IMR-90 (cell line): Measurements from ENCODE around the gene RAG1. TPM values are rescaled to one million over a fixed set of nuclear protein-coding genes. Genes with fewer than 3 reads are reported as not detected.

ENCODE experiments used
- ATAC-seq: fragments of 200-7000 bp; cut with Tn5 transposase; 2 replicates; pipeline ENCODE4 v1.9.1; 2020; ENCODE audit warnings: low read depth, mild to moderate bottlenecking, moderate library complexity
- BruUV-seq: library from RNA; stranded (reverse); fragments of 400-500 nt; replicated peaks from 2 replicates; lab custom pipeline; 2021; lab: Mats Ljungman, UMichigan
- CTCF ChIA-PET: fragments of 300-600 bp; formaldehyde crosslinking; extraction: SDS; loops from one replicate; lab custom pipeline; 2021; ENCODE audit warnings: antibody characterized with exemption; lab: Yijun Ruan, JAX
- POLR2A ChIA-PET: fragments of 300-600 bp; sonication (Branson Sonifier 250); formaldehyde crosslinking; loops from one replicate; lab custom pipeline; 2022; ENCODE audit warnings: antibody characterized with exemption; ENCODE audit not compliant: unreplicated experiment; lab: Charles Lee
- DNase-seq: peaks from one replicate; pipeline ENCODE4 v3.0.0; 2013
- H2AFZ ChIP-seq: replicated peaks from 2 replicates; pipeline ENCODE3; 2013; ENCODE audit warnings: low read length, mild to moderate bottlenecking; ENCODE audit not compliant: poor library complexity
- H2AK5ac ChIP-seq: 2 replicates; pipeline ENCODE4 v1.6.1; 2013; ENCODE audit warnings: low read depth, low read length, inconsistent platforms
- H2AK9ac ChIP-seq: replicated peaks from 2 replicates; pipeline ENCODE3; 2013; ENCODE audit warnings: mild to moderate bottlenecking, low read depth, low read length, moderate library complexity; ENCODE audit not compliant: poor library complexity
- H2BK120ac ChIP-seq: 2 replicates; pipeline ENCODE4 v1.6.1; 2013; ENCODE audit warnings: low read depth, low read length, inconsistent platforms
- H2BK15ac ChIP-seq: 3 replicates; pipeline ENCODE4 v1.6.1; 2013; ENCODE audit warnings: low read depth, low read length, inconsistent platforms
- H2BK20ac ChIP-seq: 2 replicates; pipeline ENCODE4 v1.6.1; 2013; ENCODE audit warnings: low read depth, mild to moderate bottlenecking, inconsistent platforms, low read length, moderate library complexity
- H2BK5ac ChIP-seq: 2 replicates; pipeline ENCODE4 v1.6.1; 2013; ENCODE audit warnings: mild to moderate bottlenecking, low read depth, low read length, inconsistent platforms; ENCODE audit not compliant: poor library complexity, severe bottlenecking
- H3K14ac ChIP-seq: replicated peaks from 2 replicates; pipeline ENCODE4 v1.6.1; 2013; ENCODE audit warnings: low read depth, low read length, inconsistent platforms
- H3K18ac ChIP-seq: 2 replicates; pipeline ENCODE4 v1.6.1; 2013; ENCODE audit warnings: low read depth, low read length, control low read depth
- H3K23ac ChIP-seq: 2 replicates; pipeline ENCODE4 v1.6.1; 2013; ENCODE audit warnings: low read depth, low read length, inconsistent platforms
- H3K27ac ChIP-seq: 2 replicates; pipeline ENCODE4 v1.5.1; 2013; ENCODE audit warnings: mild to moderate bottlenecking, control low read depth, low read length; ENCODE audit not compliant: insufficient read depth
- H3K27me3 ChIP-seq: 2 replicates; pipeline ENCODE4 v1.6.1; 2013; ENCODE audit warnings: low read length; ENCODE audit not compliant: control insufficient read depth, insufficient read depth
- H3K36me3 ChIP-seq: 2 replicates; pipeline ENCODE4 v1.6.1; 2013; ENCODE audit warnings: low read length, mixed read lengths; ENCODE audit not compliant: control insufficient read depth, insufficient read depth
- H3K4ac ChIP-seq: 2 replicates; pipeline ENCODE4 v1.6.1; 2013; ENCODE audit warnings: low read depth, low read length, inconsistent platforms
- H3K4me1 ChIP-seq: 2 replicates; pipeline ENCODE4 v1.6.1; 2013; ENCODE audit warnings: low read length, mixed read lengths; ENCODE audit not compliant: control insufficient read depth, insufficient read depth
- H3K4me2 ChIP-seq: 2 replicates; pipeline ENCODE4 v1.6.1; 2013; ENCODE audit warnings: low read depth, mild to moderate bottlenecking, control low read depth, low read length, moderate library complexity
- H3K4me3 ChIP-seq: 2 replicates; pipeline ENCODE4 v1.5.1; 2013; ENCODE audit warnings: low read depth, mild to moderate bottlenecking, control low read depth, low read length, moderate library complexity; ENCODE audit not compliant: insufficient read depth
- H3K56ac ChIP-seq: 2 replicates; pipeline ENCODE4 v1.6.1; 2013; ENCODE audit warnings: low read length, inconsistent platforms; ENCODE audit not compliant: insufficient read depth; ENCODE audit errors: extremely low read depth
- H3K79me1 ChIP-seq, 2 experiments: 2 replicates each; pipeline ENCODE4 v1.6.1; 2013; ENCODE audit warnings: low read length in 2 of 2, inconsistent platforms in 1 of 2, low read depth in 1 of 2
- H3K9ac ChIP-seq: 2 replicates; pipeline ENCODE4 v1.6.1; 2013; ENCODE audit warnings: low read depth, low read length, control low read depth
- H3K9me1 ChIP-seq: 2 replicates; pipeline ENCODE4 v1.6.1; 2013; ENCODE audit warnings: low read length, inconsistent platforms; ENCODE audit not compliant: insufficient read depth
- H3K9me3 ChIP-seq: 2 replicates; pipeline ENCODE4 v1.6.1; 2013; ENCODE audit warnings: low read length; ENCODE audit not compliant: control insufficient read depth, insufficient read depth
- H4K20me1 ChIP-seq: 2 replicates; pipeline ENCODE4 v1.6.1; 2013; ENCODE audit warnings: low read length, inconsistent platforms; ENCODE audit not compliant: insufficient read depth
- H4K5ac ChIP-seq: 2 replicates; pipeline ENCODE4 v1.6.1; 2013; ENCODE audit warnings: mild to moderate bottlenecking, low read depth, low read length, control low read depth
- H4K8ac ChIP-seq, 2 experiments: 2 replicates each; pipeline ENCODE4 v1.6.1; 2013; ENCODE audit warnings: low read depth in 2 of 2, low read length in 2 of 2, control low read depth in 1 of 2, inconsistent platforms in 1 of 2
- H4K91ac ChIP-seq: 2 replicates; pipeline ENCODE4 v1.6.1; 2013; ENCODE audit warnings: low read depth, low read length, inconsistent platforms; ENCODE audit not compliant: insufficient read depth
- BHLHE40 ChIP-seq: fragments of 150-350 bp; IDR thresholded peaks from 2 replicates; pipeline ENCODE4 v1.6.1; 2016; ENCODE audit warnings: mild to moderate bottlenecking, low read depth, low read length
- CEBPB ChIP-seq: IDR thresholded peaks from 2 replicates; pipeline ENCODE4 v1.6.1; 2012; ENCODE audit warnings: low read depth, low read length, improper control_type of control experiment
- CHD1 ChIP-seq: IDR thresholded peaks from 2 replicates; pipeline ENCODE4 v1.6.1; 2012; ENCODE audit warnings: low read depth, low read length, improper control_type of control experiment
- MAFK ChIP-seq: IDR thresholded peaks from 2 replicates; pipeline ENCODE4 v1.6.1; 2012; ENCODE audit warnings: low read depth, low read length, improper control_type of control experiment
- MAZ ChIP-seq: IDR thresholded peaks from 2 replicates; pipeline ENCODE4 v1.6.1; 2012; ENCODE audit warnings: low read depth, mild to moderate bottlenecking, low read length, improper control_type of control experiment, moderate library complexity, borderline replicate concordance
- MXI1 ChIP-seq: IDR thresholded peaks from 2 replicates; pipeline ENCODE4 v1.6.1; 2012; ENCODE audit warnings: low read depth, mild to moderate bottlenecking, low read length, moderate library complexity, borderline replicate concordance
- NFE2L2 ChIP-seq: fragments of 150-350 bp; IDR thresholded peaks from 2 replicates; pipeline ENCODE4 v1.6.1; 2016; ENCODE audit warnings: low read depth, mild to moderate bottlenecking, low read length
- POLR2A ChIP-seq: IDR thresholded peaks from 2 replicates; pipeline ENCODE4 v1.6.1; 2012; ENCODE audit warnings: mild to moderate bottlenecking, low read depth, low read length
- RAD21 ChIP-seq: IDR thresholded peaks from 2 replicates; pipeline ENCODE4 v1.6.1; 2012; ENCODE audit warnings: low read length, improper control_type of control experiment
- RCOR1 ChIP-seq: IDR thresholded peaks from 2 replicates; pipeline ENCODE4 v1.6.1; 2012; ENCODE audit warnings: mild to moderate bottlenecking, low read length, improper control_type of control experiment; ENCODE audit not compliant: insufficient replicate concordance
- RFX5 ChIP-seq: IDR thresholded peaks from 2 replicates; pipeline ENCODE4 v1.8.0; 2012; ENCODE audit warnings: low read depth, mild to moderate bottlenecking, low read length, moderate library complexity
- SMC3 ChIP-seq: fragments of 150-350 bp; IDR thresholded peaks from 2 replicates; pipeline ENCODE4 v1.6.1; 2016; ENCODE audit warnings: low read depth, mild to moderate bottlenecking, antibody characterized with exemption, low read length, moderate library complexity
- WGBS, 2 experiments: methylation state at CpG; one replicate each; pipeline versions ENCODE4 v1.1.5 to v1.1.7; 2013; ENCODE audit warnings: missing lambda C conversion rate in 2 of 2; ENCODE audit not compliant: insufficient read length in 1 of 2; ENCODE audit errors: extremely low coverage in 2 of 2; 5-methylcytosine and 5-hydroxymethylcytosine counted together
- dilution Hi-C: fragments of 300-500 bp; cut with HindIII; formaldehyde crosslinking; loops from one replicate; pipeline ENCODE4 v1.14.3; 2018; ENCODE audit warnings: low sequenced_read_pairs; ENCODE audit not compliant: unreplicated experiment
- in situ Hi-C: fragments of 300-500 bp; cut with MboI; formaldehyde crosslinking; loops from 3 replicates; pipeline ENCODE4 v1.14.3; 2019; ENCODE audit warnings: low sequenced_read_pairs, inconsistent platforms, mixed read lengths
- intact Hi-C: fragments of 100-400 bp; cut with micrococcal nuclease; formaldehyde crosslinking; loops from 2 replicates; pipeline ENCODE4 v1.10.0; 2022
- polyA plus RNA-seq, 3 experiments: library from polyadenylated mRNA; depleted of rRNA; stranded (reverse); fragments of >200 nt; gene quantifications; 2 replicates each; pipeline ENCODE4 v1.2.3, GENCODE V29; 2012; ENCODE audit warnings: low replicate concordance in 1 of 3
- total RNA-seq: library from RNA; depleted of rRNA; stranded (reverse); fragments of >200 nt; gene quantifications from 2 replicates; pipeline ENCODE4 v1.2.3, GENCODE V29; 2012
- TF ChIP-seq, protein P1 (sequence below): conservative IDR thresholded peaks from 2 replicates; pipeline ENCODE4 v1.5.1; 2012; ENCODE audit warnings: mild to moderate bottlenecking, low read depth, low read length, improper control_type of control experiment
- TF ChIP-seq, protein P2 (sequence below): fragments of 150-350 bp; IDR thresholded peaks from 2 replicates; pipeline ENCODE4 v1.6.1; 2016; ENCODE audit warnings: low read depth, mild to moderate bottlenecking, low read length, moderate library complexity, borderline replicate concordance
- TF ChIP-seq, protein P3 (sequence below): fragments of 150-350 bp; IDR thresholded peaks from 2 replicates; pipeline ENCODE4 v1.6.1; 2017; ENCODE audit warnings: mild to moderate bottlenecking, antibody characterized with exemption, low read length, low read depth

Gene RAG1
- total and polyA plus RNA-seq, 2 of the 4 experiments (the other 2 are of a cell fraction), result 0.14 to 0.72 TPM

DNA sequence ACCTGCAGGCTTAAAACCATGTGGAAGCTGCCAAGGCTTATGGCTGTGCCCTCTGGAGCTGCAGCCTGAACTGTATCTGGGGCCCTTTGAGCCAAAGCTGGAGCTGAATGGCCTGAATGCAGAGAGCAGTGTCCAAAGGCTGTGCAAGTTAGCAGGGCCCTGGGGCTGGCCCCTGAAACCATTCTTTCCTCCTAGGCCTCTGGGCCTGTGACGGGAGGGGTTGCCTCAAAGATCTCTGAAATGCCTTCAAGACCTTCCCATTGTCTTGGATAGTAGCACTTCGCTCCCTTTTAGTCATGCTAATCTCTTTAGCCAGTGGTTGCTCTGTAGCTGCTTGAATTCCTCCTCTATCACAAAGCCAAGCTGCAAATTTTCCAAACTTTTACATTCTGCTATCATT is 13.7 kb downstream of the RAG1 start:
- H3K9ac ChIP-seq, result no peak overlapping the region
- no peak overlapping the region for H4K91ac ChIP-seq
- no peak overlapping the region for H4K5ac ChIP-seq
- 0 out of 2 replicates have a peak, but pooled peaks cover 2% of the 10 kb centered on the region for H3K9me3 ChIP-seq
- H2AK5ac ChIP-seq, result no peak overlapping the region
- no peaks in the 10 kb centered on the region for H3K4me1 ChIP-seq
- intact Hi-C loops, result no loop called here
- no peak overlapping the region for H2BK5ac ChIP-seq
- H3K4ac ChIP-seq, result no peak overlapping the region
- dilution Hi-C loops, result no loop called here
- H3K9me1 ChIP-seq, result no peaks in the 10 kb centered on the region
- H4K8ac ChIP-seq, result no peak overlapping the region
- CTCF ChIA-PET, result no interaction called here
- no peak overlapping the region for H2BK20ac ChIP-seq
- H2BK15ac ChIP-seq, result no peak overlapping the region
- ATAC-seq (no peak), DNase-seq (no peak)
- no peaks in the 10 kb centered on the region for H3K79me1 ChIP-seq
- H3K27me3 ChIP-seq, result no peaks in the 10 kb centered on the region
- no peaks in the 10 kb centered on the region for H3K36me3 ChIP-seq
- POLR2A ChIA-PET, result no interaction called here
- H2AFZ ChIP-seq, result no peak overlapping the region
- no TSS peak for BruUV-seq
- H3K23ac ChIP-seq, result no peak overlapping the region
- TF ChIP-seq MAFK, result no peak
- TF ChIP-seq RCOR1, result no peak
- TF ChIP-seq MXI1, result no peak
- TF ChIP-seq BHLHE40, result no peak
- TF ChIP-seq, protein P1, sequence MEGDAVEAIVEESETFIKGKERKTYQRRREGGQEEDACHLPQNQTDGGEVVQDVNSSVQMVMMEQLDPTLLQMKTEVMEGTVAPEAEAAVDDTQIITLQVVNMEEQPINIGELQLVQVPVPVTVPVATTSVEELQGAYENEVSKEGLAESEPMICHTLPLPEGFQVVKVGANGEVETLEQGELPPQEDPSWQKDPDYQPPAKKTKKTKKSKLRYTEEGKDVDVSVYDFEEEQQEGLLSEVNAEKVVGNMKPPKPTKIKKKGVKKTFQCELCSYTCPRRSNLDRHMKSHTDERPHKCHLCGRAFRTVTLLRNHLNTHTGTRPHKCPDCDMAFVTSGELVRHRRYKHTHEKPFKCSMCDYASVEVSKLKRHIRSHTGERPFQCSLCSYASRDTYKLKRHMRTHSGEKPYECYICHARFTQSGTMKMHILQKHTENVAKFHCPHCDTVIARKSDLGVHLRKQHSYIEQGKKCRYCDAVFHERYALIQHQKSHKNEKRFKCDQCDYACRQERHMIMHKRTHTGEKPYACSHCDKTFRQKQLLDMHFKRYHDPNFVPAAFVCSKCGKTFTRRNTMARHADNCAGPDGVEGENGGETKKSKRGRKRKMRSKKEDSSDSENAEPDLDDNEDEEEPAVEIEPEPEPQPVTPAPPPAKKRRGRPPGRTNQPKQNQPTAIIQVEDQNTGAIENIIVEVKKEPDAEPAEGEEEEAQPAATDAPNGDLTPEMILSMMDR, result no peak
- TF ChIP-seq, protein P2, sequence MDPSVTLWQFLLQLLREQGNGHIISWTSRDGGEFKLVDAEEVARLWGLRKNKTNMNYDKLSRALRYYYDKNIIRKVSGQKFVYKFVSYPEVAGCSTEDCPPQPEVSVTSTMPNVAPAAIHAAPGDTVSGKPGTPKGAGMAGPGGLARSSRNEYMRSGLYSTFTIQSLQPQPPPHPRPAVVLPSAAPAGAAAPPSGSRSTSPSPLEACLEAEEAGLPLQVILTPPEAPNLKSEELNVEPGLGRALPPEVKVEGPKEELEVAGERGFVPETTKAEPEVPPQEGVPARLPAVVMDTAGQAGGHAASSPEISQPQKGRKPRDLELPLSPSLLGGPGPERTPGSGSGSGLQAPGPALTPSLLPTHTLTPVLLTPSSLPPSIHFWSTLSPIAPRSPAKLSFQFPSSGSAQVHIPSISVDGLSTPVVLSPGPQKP, result no peak
- TF ChIP-seq CEBPB, result no peak
- TF ChIP-seq MAZ, result no peak
- TF ChIP-seq POLR2A, result no peak
- no peak for TF ChIP-seq NFE2L2
- no peak for TF ChIP-seq RFX5
- TF ChIP-seq, protein P3, sequence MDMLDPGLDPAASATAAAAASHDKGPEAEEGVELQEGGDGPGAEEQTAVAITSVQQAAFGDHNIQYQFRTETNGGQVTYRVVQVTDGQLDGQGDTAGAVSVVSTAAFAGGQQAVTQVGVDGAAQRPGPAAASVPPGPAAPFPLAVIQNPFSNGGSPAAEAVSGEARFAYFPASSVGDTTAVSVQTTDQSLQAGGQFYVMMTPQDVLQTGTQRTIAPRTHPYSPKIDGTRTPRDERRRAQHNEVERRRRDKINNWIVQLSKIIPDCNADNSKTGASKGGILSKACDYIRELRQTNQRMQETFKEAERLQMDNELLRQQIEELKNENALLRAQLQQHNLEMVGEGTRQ, result no peak
- TF ChIP-seq SMC3, result no peak
- TF ChIP-seq CHD1, result no peak
- TF ChIP-seq RAD21, result no peak
- H4K20me1 ChIP-seq, result no peaks in the 10 kb centered on the region
- no peak overlapping the region for H3K27ac ChIP-seq
- no peak overlapping the region for H3K14ac ChIP-seq
- no peak overlapping the region for H3K56ac ChIP-seq
- no peak overlapping the region for H2AK9ac ChIP-seq
- H3K4me2 ChIP-seq, result no peak overlapping the region
- in situ Hi-C loops, result no loop called here
- H3K4me3 ChIP-seq, result no peak overlapping the region
- no peak overlapping the region for H2BK120ac ChIP-seq
- WGBS, 2 experiments, result 17% methylated on average over 1 of the region's 2 CpGs; no CpG with 5 or more reads in 1 of the 2 experiments
- no peak overlapping the region for H3K18ac ChIP-seq
